Hindlimb muscle (tissue), 1 donor: ENCODE data around the gene IGSF1. TPM values are rescaled to one million over a fixed set of nuclear protein-coding genes. Genes with fewer than 3 reads are reported as not detected.
A peak's percentile ranks its signal among the peaks of the same experiment; 100 is the strongest.

Experiments
- DNase-seq: peaks from one replicate; pipeline ENCODE4 v3.0.0-alpha.2; 2013
- polyA plus RNA-seq: library from polyadenylated mRNA; unstranded; fragments of 120-200 nt; gene quantifications from one replicate; pipeline ENCODE4 v1.2.1, GENCODE V29; 2013; ENCODE audit not compliant: insufficient read length

IGSF1 gene
- polyA plus RNA-seq, result 85.8 TPM

GRCh38 chrX:131288738-131289511 lies at the start of gene IGSF1:
IGSF1 (minus strand) TSS chrX:131289306; CDS start chrX:131286674, 2,632 bp downstream.
- DNase-seq, result peak; percentile 73

- no peak for DNase-seq
Measured at GRCh38 chrX:131332331-131332730, 43.2 kb upstream of the IGSF1 start.

DNA sequence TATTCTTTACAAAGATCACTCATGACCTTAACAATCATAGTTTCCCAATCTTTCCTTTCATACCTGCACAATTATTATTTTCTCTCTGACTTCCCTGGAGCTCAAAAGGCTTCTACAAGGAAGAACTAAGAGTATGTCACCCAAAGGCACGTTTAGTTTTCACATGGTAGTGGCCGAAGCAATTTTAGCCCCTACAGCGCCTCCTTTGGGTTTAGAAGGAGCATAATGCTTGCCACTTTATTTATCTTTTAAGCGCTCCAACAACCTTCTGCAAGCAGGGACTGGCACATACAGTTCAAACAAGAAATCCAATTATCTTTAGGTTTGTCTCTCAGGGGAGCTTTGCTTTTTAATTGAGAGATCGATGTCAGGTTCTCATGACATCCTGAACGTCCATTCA lies 42.0 kb upstream of the IGSF1 start:
- no peak for DNase-seq

- DNase-seq, result no peak
Measured at GRCh38 chrX:131330735-131331134, 41.6 kb upstream of the IGSF1 start.

GRCh38 chrX:131322651-131323050 lies 33.5 kb upstream of the IGSF1 start:
- no peak for DNase-seq

DNA sequence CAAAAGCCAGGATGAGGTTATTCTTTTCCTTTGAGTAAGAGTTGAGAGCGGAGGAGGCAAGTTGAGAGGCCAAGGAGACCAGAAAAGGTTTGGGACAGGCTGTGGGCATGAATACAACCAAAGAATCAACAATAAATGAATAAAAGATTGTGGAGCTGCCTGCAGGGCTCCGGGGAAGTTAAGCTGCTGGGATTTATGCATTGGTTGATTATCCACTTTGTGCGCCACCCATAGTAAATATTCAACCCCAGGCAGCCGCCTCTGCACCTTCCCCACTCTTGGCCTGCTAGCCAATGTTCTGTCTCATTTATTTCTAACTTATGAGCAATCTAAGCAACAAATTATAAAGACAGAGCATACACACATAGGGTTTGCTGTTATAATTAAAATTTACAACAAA lies 28.2 kb upstream of the IGSF1 start:
- no peak for DNase-seq

- no peak for DNase-seq
Measured at GRCh38 chrX:131316260-131316659, 27.2 kb upstream of the IGSF1 start.

- DNase-seq, result no peak
Measured at GRCh38 chrX:131308980-131309379, 19.9 kb upstream of the IGSF1 start.

DNA sequence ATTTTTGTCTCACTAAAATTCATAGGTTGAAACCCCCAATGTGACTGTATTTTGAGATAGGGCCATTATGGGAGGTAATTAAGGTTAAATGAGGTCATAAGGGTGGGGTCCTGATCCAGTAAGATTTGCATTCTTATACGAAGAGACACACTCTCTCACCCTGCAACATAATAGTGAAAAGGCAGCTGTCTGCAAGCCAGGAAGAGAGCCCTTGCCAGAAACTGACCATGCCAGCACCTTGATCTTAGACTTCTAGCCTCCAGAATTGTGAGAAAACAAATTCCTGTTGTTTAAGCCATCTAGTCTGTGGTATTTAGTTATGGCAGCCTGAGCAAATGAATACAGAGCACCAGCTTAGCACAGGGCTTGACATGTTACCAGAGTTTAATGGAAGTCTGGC lies 17.5 kb upstream of the IGSF1 start:
- DNase-seq, result no peak

- no peak for DNase-seq
Measured at GRCh38 chrX:131305926-131306325, 16.8 kb upstream of the IGSF1 start.

GRCh38 chrX:131302701-131303100 lies 13.6 kb upstream of the IGSF1 start:
- no peak for DNase-seq

GRCh38 chrX:131301155-131301554 lies 12.0 kb upstream of the IGSF1 start:
- DNase-seq, result no peak

DNA sequence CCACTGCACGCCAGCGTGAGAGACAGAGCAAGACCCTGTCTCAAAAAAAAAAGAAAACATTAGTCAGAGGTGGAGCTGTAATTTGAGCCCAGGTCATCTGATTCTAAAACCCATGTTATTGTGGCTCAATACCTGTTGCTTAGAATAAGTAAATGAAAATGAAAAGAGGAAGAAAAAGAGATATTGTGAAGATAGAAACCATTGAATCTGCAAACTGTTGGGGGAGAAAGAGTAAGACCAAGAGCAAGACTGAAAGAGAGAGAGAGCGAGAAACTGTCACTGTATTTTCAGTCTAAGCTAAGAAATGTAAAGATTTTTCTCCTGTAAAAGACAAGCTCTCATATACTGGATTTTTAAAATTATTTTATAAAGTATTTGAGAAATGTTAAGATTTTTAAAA lies 9.7 kb upstream of the IGSF1 start:
- no peak for DNase-seq

- no peak for DNase-seq
Measured at GRCh38 chrX:131298036-131298435, 8.9 kb upstream of the IGSF1 start.

GRCh38 chrX:131289527-131289926 lies 421 bp upstream of the IGSF1 start:
- DNase-seq, result no peak

GRCh38 chrX:131288188-131288587 lies 918 bp downstream of the IGSF1 start:
- DNase-seq, result no peak

DNA sequence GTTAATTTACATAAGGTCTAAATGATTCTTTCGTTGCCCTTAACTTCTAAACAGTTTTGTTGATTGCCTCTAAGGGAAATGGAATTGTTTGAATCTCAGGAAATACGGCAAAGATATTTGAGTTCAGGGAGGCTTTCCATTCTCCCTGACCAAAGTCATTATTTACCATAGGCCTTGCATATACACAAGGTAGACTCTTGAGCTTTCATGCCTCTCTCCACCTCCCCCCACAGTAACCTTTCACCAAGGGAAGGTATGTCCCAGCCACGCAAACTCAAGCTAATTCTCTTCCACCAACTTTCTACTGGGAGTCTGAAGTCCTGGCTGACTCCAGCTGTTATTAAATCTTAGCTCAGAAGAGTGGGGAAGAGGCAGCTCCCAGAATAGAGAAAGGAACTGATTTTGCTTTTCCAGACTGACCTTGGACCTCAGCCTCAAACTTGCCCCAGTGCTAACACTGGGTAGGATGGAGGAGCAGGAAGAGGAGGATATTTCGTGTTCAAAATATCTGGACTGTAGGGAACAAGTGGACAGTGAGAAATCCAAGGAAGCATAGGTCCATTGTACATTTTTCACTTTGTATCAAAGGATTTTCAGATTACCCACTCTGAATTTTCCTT lies 1.4 kb downstream of the IGSF1 start:
- no peak for DNase-seq

DNA sequence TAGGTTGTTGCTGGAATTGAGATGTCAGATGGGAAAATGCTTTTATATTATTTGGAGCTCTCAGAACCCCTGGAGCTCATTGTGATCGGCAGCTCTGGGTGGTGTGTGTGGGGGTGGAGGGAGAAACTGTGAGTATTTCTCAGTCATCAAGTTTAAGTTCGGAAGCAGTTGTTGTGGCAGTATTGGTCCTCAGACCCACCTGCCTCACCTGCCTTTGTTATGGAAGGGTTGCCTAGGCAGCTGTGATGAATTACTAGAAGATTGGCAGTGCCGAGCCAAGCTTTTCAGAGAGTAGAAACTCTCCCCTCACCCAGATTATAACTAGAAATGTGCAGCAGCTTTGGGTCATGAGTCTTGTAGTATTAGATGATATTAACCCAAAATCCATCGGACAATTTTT lies 9.5 kb downstream of the IGSF1 start:
- DNase-seq, result no peak

GRCh38 chrX:131279197-131279596 lies 9.9 kb downstream of the IGSF1 start:
- no peak for DNase-seq

- no peak for DNase-seq
Measured at GRCh38 chrX:131277543-131278136, 11.5 kb downstream of the IGSF1 start.

DNA sequence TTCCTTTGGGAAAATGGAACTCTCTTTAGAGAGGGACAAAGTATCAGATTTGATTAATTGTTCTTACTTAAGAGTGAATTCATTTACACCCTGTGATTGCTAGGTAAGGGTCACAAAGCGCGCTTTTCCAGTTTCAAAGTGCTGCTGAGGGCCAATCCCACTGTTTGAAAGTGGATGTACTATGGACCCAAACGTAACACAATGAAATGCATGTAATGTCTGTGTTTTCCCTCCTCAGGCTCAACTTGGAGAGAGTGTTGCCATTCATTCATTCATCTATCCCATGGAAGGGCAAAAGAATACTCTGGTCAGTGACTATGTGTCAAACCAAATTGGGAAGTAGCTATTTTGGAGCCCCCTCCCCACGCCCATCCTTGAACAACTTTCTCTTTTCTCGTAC lies 16.1 kb downstream of the IGSF1 start:
- no peak for DNase-seq

DNA sequence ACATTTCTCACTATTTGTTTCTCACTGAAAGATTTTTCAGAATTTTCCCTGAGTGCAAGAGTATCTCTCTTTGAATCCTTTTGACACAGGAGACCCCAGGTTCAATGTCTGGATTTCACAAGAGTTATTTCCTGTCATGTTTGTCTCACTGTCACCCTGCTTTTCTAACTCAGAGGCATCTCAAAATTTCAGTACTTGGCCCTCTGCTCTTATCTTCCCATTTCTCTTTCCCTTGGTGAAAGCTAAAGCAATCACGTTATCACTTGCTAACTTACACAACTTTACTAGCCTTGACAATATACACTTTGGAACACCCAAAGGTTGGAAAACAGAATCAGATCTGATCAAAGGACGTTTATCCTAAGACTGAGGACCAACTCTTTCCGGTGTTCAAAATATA lies 17.3 kb downstream of the IGSF1 start:
- no peak for DNase-seq

DNA sequence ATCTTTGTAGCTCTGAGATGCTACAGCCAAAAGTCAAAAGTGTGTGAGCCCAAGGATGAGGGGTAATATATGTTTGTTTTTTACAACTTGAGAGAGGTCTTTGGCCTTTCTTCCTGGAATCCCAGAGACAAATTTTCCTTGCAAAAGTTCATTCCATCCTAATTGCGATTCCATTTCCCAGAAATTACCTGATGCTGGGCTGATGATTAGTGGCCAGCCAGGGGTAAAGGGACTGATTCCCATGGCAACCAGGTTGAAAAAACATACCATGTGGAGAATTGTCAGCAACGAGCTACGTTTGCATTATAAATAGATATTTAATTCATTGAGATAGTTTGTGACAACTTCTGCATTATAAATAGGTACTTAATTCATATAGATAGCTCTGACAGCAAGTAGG lies 17.8 kb downstream of the IGSF1 start:
- no peak for DNase-seq

- DNase-seq, result no peak
Measured at GRCh38 chrX:131270080-131270479, 19.0 kb downstream of the IGSF1 start.
